HepG2 (cell line): Measurements from ENCODE around the gene ZNF394.

Source experiments
- ASH2L ChIP-seq: fragments of 300-600, 200-600 bp; sonication (generic); IDR thresholded peaks from 2 replicates; pipeline ENCODE4 v1.7.0; 2017; ENCODE audit warnings: low read depth, mild to moderate bottlenecking, moderate library complexity, mixed read lengths, low read length; ENCODE audit not compliant: insufficient read length
- ATF7 ChIP-seq, 2 experiments: fragments of 450-650 bp in 1 of 2; sonication (generic) in 1 of 2; formaldehyde crosslinking in 1 of 2; IDR thresholded peaks; 2 replicates each; pipeline versions ENCODE4 v1.4.0 to v1.6.1; 2016 to 2020; ENCODE audit warnings: antibody characterized with exemption in 1 of 2, mild to moderate bottlenecking in 1 of 2, missing genetic modification reagents in 1 of 2
- CTCF ChIP-seq: sonication (generic); formaldehyde crosslinking; IDR thresholded peaks from 2 replicates; pipeline ENCODE4 v1.5.0; 2020; ENCODE audit warnings: mild to moderate bottlenecking, missing genetic modification reagents, moderate library complexity
- HOXA3 ChIP-seq: sonication (generic); formaldehyde crosslinking; IDR thresholded peaks from 2 replicates; pipeline ENCODE4 v1.5.0; 2020; ENCODE audit warnings: missing genetic modification reagents
- MAZ ChIP-seq, 2 experiments: sonication (generic) in 1 of 2; formaldehyde crosslinking in 1 of 2; IDR thresholded peaks; 2 replicates each; pipeline versions ENCODE4 v1.5.0 to v1.6.1; 2012 to 2020; ENCODE audit warnings: low read depth in 2 of 2, mild to moderate bottlenecking in 2 of 2, borderline replicate concordance in 1 of 2, improper control_type of control experiment in 1 of 2, low read length in 1 of 2, missing genetic modification reagents in 1 of 2, moderate library complexity in 1 of 2
- POLR2G ChIP-seq: fragments of 200-400 bp; formaldehyde crosslinking; IDR thresholded peaks from 2 replicates; pipeline ENCODE4 v1.6.1; 2018; ENCODE audit warnings: mild to moderate bottlenecking, low read depth, low read length, moderate library complexity
- REPIN1 ChIP-seq: sonication (generic); formaldehyde crosslinking; IDR thresholded peaks from 2 replicates; pipeline ENCODE4 v1.8.0; 2022; ENCODE audit warnings: missing genetic modification reagents, low read depth, mild to moderate bottlenecking, borderline replicate concordance
- ZBTB7B ChIP-seq: sonication (generic); formaldehyde crosslinking; IDR thresholded peaks from 2 replicates; pipeline ENCODE4 v1.4.0; 2020; ENCODE audit warnings: missing genetic modification reagents

- TF ChIP-seq REPIN1 (CRISPR knock-in tag): no peak
- TF ChIP-seq MAZ (IDR thresholded peaks at IDR 0.05; ENCODE audit: borderline replicate concordance, low read depth, low read length): no peak
- TF ChIP-seq MAZ (CRISPR knock-in tag; IDR thresholded peaks at IDR 0.05; ENCODE audit: low read depth): no peak
- no peak for TF ChIP-seq POLR2G
- TF ChIP-seq HOXA3 (CRISPR knock-in tag): no peak
- TF ChIP-seq ATF7 (IDR thresholded peaks at IDR 0.05): no peak
- TF ChIP-seq ATF7 (CRISPR knock-in tag; IDR thresholded peaks at IDR 0.05): no peak
- TF ChIP-seq ASH2L: no peak
- TF ChIP-seq ZBTB7B (CRISPR knock-in tag): no peak
- TF ChIP-seq CTCF (CRISPR knock-in tag): no peak
Measured at GRCh38 chr7:99531354-99531765, 31.3 kb upstream of the ZNF394 start.
